Hypothalamus (tissue), 51 donors: ENCODE data around the gene ZNF746.
"Not testable (repeated sequence)": the region's sequence is repeated elsewhere in the genome, so short reads cannot be mapped to it uniquely, and the experiment has no call there.

Experiments used
- DNase-seq, 51 donors: peaks; one replicate each; lab custom pipeline; 2025; lab: John Stamatoyannopoulos, UW

The ZNF746 gene

DNA sequence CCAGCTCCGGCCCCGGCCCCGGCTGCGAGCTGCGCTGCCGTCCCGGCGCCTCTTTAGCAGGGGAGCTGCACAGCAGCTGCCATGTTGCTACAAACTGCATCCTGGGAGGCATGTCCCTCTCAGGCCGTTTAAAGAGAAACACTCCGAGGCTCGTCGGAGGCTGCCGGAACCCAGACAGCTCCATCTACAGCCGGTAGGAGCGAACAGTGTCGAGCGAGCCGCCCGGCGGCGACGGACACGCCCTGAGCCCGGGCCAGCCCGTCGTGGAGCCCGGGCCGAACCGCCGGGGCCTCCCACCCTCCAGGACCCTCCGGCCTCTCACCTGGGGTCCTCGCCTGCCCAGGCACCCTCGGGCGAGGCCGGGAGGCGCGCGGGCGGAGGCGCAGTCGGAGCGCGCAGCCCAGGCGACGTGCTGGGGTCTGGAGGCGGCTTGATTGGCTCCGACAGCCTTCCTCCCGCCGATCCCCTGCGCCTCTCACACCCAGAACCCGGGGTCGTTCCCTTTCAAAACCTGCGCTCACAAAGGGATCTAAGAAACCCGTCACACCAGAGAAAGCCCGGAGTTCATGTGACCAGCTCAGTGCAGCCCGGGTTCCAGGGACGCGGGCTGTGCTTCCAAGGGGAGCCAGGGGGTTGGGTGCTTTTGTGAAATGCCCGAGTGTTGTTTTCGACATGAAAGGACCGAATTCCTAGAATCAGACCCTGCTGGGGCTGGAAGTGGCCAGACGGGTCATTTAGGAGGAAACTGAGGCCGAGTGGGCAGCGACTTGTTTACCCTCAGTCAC is 36.9 kb downstream of the ZNF746 start, which contains the start of gene ZNF777:
ZNF777 (minus strand) TSS at position 570 of the 785 bp plus-strand sequence. CDS start 5,040 bp downstream, outside the sequence.
- DNase-seq = peak in 47 of 51 donors; percentile 12 to 80 (median 54)

DNA sequence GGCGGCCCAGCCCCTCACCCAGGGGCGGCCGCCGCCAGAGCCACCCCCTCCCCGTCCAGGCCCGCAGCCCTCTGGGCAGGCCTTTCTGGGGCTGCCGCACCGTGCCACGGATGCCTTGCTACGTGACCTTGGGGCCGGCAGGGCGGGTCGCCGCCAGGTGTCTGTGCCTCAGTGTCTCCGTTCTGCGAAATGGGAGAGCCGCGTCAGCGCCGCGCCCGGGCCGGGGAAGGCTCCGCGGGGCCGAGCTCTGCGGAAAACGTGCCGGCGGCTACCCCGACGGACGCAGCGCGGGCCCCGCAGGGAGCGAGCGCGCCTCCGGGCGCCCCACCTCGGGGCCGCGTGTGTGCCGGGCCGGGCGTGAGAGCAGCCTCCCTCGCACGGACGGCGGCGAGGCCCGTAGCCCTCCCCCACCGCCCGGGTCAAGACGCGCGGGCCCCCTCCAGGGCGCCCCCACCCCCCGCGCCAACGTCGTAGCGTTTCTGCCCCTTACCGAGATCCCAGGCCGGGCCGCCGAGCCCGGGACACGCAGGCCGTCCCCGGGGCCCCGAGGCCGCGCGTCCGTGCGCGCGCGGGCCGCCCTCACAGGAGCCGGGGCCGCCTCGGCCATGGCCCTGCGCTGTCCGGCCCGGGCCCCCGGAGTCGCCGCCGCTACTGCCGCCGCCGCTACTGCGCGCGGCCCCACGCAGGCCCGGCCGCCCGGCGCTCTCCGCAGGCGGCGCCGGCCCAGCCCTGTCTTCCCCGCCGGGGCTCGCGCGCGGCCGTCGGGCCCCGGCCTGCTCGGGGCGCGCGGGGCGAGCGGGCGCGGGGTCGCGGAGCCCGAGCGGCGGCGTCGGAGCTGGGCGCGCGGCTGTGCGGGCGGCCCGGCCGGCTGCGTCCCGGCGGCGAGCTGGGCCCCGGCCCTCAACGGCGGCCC is 37.8 kb downstream of the ZNF746 start:
- peak in 2 of 51 donors; percentile 7 to 23 for DNase-seq

DNA sequence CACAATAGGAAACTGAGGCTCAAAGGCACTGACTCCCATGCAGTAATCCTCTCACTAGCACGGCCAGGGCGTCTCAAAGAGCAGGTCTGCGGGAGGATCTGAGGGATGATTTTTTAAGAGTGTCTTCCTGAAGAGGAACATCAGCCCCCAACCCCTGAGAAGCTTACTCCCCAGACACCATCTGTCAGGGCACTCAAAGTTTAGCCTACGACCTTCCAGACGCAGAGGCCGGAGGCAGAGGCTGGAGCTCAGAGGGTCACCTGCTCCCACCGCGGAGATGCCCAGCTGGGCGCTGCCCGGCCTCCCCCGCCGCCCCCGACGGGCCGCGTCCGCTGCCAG is 38.4 kb downstream of the ZNF746 start:
- DNase-seq = no peak

GRCh38 chr7:149458235-149458634 is 39.4 kb downstream of the ZNF746 start:
- no peak for DNase-seq

DNA sequence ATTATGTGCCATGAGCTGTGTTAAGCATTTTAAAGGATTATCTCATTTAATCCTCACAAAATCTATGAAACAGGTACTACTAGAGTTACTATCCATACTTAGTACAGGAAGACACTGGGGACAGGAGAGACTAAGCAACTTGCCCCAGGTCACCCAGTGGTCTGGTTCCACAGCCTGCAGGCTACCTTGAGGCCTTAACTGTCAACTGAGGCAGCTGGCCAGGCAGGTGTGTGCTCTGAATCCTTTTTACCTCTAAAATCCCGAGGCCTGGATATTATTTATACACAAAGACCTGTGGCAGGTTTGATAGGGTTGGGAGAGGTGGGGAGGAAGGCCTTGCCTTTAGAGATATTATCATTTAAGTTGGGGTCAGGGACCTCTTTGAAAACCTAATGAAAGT is 39.8 kb downstream of the ZNF746 start:
- no peak for DNase-seq

- DNase-seq = no peak
These were observed 40.8 kb downstream of the ZNF746 start for GRCh38 chr7:149456506-149457421.

DNA sequence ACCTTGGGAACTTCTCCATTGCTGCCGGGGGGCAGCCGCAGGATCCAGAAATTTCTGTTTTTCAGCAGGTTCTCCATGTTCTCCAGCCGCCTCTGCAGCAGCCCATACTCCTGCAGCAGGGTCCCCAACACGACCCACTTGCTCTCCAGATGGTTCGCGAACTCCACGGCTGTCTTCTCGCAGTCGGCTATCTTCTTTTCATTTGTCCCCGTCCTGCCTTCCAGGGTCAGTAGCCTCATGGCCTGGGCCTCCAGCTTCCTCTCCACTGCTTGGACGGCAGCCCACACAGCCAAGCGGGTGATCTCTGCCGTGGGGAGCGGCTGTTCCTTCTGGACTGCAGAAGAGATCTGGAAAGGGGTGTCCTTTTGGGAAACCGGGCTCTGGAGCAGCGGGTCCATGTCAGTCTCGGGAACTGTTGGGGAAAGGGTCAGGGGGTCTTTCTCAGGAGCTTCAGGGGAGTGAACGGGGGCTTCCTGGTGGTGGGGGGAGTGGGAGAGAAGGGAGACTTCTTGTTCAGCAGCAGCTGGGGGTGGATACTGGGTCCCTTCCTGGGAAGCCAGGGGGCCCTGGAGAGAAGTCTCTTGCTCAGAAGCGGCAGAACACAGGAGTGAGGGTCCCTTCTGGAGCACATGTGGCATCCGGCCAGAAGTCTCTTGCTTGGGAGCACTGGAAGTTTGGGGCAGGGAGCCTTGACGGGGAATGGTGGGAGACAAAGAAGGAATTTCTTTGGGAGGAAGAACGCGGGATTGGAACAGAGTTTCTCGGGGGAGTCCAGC is 42.2 kb downstream of the ZNF746 start:
- no peak for DNase-seq

DNA sequence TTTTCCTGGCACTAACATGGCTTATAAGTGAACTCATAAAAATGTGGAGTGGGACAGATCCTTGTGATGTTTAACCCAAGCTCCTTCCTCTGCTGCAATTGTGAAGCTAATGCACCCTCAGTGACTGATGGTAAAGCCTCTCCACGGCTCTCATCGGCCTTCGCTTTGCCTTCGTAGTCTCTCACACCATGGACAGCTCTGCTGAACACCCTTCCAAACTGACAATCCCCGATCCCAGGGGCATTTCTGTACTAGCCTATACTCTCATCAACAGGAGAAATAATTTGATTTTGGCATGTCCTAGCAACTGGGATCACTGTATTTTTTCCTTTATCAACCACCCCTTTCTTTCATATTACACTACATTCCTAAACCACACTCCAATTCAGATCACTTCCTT is 42.9 kb downstream of the ZNF746 start:
- DNase-seq = no peak

- no peak for DNase-seq
These were observed 43.6 kb downstream of the ZNF746 start for GRCh38 chr7:149454006-149454405.

- no peak for DNase-seq
These were observed 46.8 kb downstream of the ZNF746 start for GRCh38 chr7:149450821-149451220.

GRCh38 chr7:149449897-149450296 is 47.7 kb downstream of the ZNF746 start:
- no peak for DNase-seq

DNA sequence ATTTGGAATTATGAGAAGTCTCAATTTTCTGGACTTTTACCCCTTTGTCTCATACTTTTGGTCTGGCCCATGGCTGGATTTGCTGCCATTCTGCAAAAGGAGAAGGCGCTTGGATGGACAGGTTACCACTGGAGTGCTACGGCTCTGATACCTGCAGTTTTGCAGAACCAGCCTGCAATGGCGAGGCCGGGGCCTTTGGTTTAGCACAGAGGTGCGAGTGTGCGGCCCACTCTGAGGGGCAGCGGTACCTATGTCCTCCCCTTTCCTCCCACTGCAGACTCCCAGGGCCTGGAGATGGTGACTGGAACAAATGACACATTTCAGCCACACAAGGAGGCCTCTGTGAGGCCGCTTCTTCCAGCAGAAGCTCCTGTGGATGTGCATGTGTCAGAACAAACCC is 48.6 kb downstream of the ZNF746 start:
- DNase-seq = no peak

GRCh38 chr7:149446026-149446425 is 51.6 kb downstream of the ZNF746 start:
- not testable (repeated sequence) for DNase-seq

- no peak for DNase-seq
These were observed 53.3 kb downstream of the ZNF746 start for GRCh38 chr7:149444287-149444686.

- no peak for DNase-seq
These were observed 54.1 kb downstream of the ZNF746 start for GRCh38 chr7:149443523-149443922.

DNA sequence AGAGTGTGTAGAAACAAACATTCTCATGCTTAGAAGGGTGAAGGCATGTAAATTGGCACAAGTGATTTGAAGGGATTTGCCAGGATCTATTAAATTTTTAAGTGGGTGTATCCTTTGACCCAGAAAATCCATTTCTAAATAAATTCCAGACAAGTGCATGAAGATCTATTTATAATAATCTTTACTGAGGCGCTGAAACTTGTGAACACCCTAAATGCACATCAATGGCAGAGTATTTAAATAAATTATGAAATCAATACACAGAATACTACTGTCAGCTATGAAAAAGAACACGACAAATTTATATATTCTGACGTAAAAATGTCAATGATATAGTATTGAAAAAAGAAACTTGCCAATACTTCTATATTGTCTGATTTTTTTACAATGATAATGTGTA is 54.7 kb downstream of the ZNF746 start:
- no peak for DNase-seq

DNA sequence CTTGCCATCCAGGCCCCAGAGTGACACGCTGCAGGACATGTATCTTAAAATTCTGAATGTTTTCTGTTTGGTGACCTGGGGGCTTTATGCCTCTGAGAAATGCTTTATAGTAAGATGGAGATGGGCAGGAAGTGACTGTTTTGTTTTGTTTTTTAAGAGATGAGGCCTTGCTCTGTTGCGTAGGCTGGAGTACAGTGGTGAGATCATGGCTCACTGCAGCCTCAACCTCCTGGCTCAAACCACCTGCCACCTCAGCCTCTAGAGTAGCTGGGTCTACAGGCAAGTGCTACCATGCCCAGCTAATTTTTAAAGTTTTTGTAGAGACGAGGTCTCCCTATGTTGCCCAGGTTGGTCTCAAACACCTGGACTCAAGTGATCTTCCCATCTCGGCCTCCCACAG is 57.4 kb downstream of the ZNF746 start:
- no peak for DNase-seq

DNA sequence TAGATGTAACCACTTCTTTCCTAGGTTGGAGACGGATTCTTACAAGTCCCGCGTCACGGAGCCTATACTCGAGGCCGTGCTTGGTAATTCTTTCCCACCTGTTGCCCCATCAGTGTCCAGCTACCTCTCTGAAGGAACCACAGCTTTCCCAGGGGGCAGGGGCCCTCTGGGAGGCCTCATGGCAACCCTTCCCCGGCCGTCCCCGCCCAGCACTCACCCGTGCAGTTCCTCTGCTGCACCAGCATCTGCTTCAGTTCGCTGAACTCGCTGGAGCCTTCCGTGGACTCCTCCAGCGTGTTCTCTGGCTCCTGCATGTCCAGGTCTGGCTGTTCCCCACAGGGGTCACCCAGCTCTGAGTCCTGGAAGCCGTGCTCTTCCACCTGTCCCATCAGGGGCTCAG is 61.3 kb downstream of the ZNF746 start:
- no peak for DNase-seq

GRCh38 chr7:149433124-149433523 is 64.5 kb downstream of the ZNF746 start:
- DNase-seq = no peak

GRCh38 chr7:149432121-149432691 is 65.4 kb downstream of the ZNF746 start:
- no peak for DNase-seq
